GM12872 (cell line): ENCODE measurements around the gene CCR3.

ENCODE experiments used
- CTCF ChIP-seq: IDR thresholded peaks from 3 replicates; pipeline ENCODE4 v1.5.1; 2011; ENCODE audit warnings: low read depth, mild to moderate bottlenecking, low read length, moderate library complexity; ENCODE audit not compliant: insufficient read depth

The CCR3 gene

GRCh38 chr3:46239301-46239938, 2.8 kb upstream of the CCR3 start:
- no peak for TF ChIP-seq CTCF

- no peak for TF ChIP-seq CTCF
These were observed 2.3 kb upstream of the CCR3 start for GRCh38 chr3:46239952-46240351.

- no peak for TF ChIP-seq CTCF
These were observed 1.3 kb downstream of the CCR3 start for GRCh38 chr3:46243560-46243959.

- no peak for TF ChIP-seq CTCF
These were observed 2.9 kb downstream of the CCR3 start for GRCh38 chr3:46245146-46245545.

- no peak for TF ChIP-seq CTCF
These were observed 10.7 kb downstream of the CCR3 start for GRCh38 chr3:46252980-46253379.

- TF ChIP-seq CTCF = no peak
These were observed 16.3 kb downstream of the CCR3 start for GRCh38 chr3:46258525-46258924.

- no peak for TF ChIP-seq CTCF
These were observed 19.8 kb downstream of the CCR3 start for GRCh38 chr3:46261926-46262594.
